HepG2 (cell line): ENCODE measurements around the gene MAS1L. TPM values are rescaled to one million over a fixed set of nuclear protein-coding genes. Genes with fewer than 3 reads are reported as not detected.
A peak's percentile ranks its signal among the peaks of the same experiment; 100 is the strongest.

ENCODE experiments used
- ATAC-seq: fragments of 200-7000 bp; cut with Tn5 transposase; 3 replicates; pipeline ENCODE4 v1.9.1; 2020; ENCODE audit warnings: mild to moderate bottlenecking, moderate library complexity
- BruUV-seq: library from RNA; stranded (reverse); fragments of 400-500 nt; replicated peaks from 2 replicates; lab custom pipeline; 2021; lab: Mats Ljungman, UMichigan
- CTCF ChIA-PET: fragments of 300-600 bp; formaldehyde crosslinking; extraction: SDS; loops from one replicate; lab custom pipeline; 2021; ENCODE audit warnings: low total read pairs, inconsistent platforms, low intra/inter-chr PET ratio; lab: Yijun Ruan, JAX
- POLR2A ChIA-PET: fragments of 350-600 bp; sonication (Branson Sonifier 250); formaldehyde crosslinking; loops from one replicate; lab custom pipeline; 2020; ENCODE audit warnings: antibody characterized with exemption, inconsistent platforms; lab: Yijun Ruan, JAX
- DNase-seq: peaks from one replicate; pipeline ENCODE4 v3.0.0-alpha.2; 2015; ENCODE audit warnings: low spot score
- FAIRE-seq: peaks from 3 replicates; lab custom pipeline; 2011; peaks lifted over from hg19 to GRCh38; lab: Jason Lieb, UNC
- H2AFZ ChIP-seq: one replicate; pipeline ENCODE4 v1.6.1; 2011; ENCODE audit warnings: low read length, inconsistent platforms
- H3K27ac ChIP-seq: fragments of 300-600 bp; 3 replicates; pipeline ENCODE4 v1.8.0; 2011; ENCODE audit warnings: mixed run types, mild to moderate bottlenecking, mixed read lengths, low read length, inconsistent platforms; ENCODE audit not compliant: insufficient read depth; ENCODE audit errors: extremely low read length
- H3K27me3 ChIP-seq, 2 experiments: fragments of 200-600 bp in 1 of 2; 2 replicates in 1 of 2; 3 replicates in 1 of 2; pipeline versions ENCODE4 v1.6.0 to v1.8.0; 2011; ENCODE audit warnings: low read length in 2 of 2, mild to moderate bottlenecking in 2 of 2, moderate library complexity in 2 of 2, inconsistent platforms in 1 of 2; ENCODE audit not compliant: insufficient read depth in 2 of 2, control insufficient read depth in 1 of 2
- H3K36me3 ChIP-seq, 2 experiments: fragments of 200-600 bp in 1 of 2; replicated peaks in 1 of 2; 2 replicates in 1 of 2; 3 replicates in 1 of 2; pipeline versions ENCODE4 v1.5.1 to v1.8.0; 2011; ENCODE audit warnings: low read length in 2 of 2, inconsistent platforms in 1 of 2; ENCODE audit not compliant: insufficient read depth in 2 of 2, control insufficient read depth in 1 of 2
- H3K4me1 ChIP-seq: 2 replicates; pipeline ENCODE4 v1.5.1; 2012; ENCODE audit warnings: low read length, inconsistent platforms; ENCODE audit not compliant: insufficient read depth
- H3K4me2 ChIP-seq: 2 replicates; pipeline ENCODE4 v1.6.0; 2011; ENCODE audit warnings: low read depth, low read length, inconsistent platforms
- H3K4me3 ChIP-seq, 3 experiments: fragments of 200-600 bp in 1 of 3; sonication (generic), shearing (Covaris generic) in 1 of 3; replicated peaks in 1 of 3; 2 replicates each; pipeline ENCODE4 v1.5.1; 2011 to 2016; ENCODE audit warnings: low read length in 3 of 3, inconsistent platforms in 2 of 3, low read depth in 2 of 3, mild to moderate bottlenecking in 2 of 3, control low read depth in 1 of 3, mixed read lengths in 1 of 3; ENCODE audit not compliant: insufficient read depth in 1 of 3
- H3K79me2 ChIP-seq: one replicate; pipeline ENCODE4 v1.6.1; 2011; ENCODE audit warnings: low read length, inconsistent platforms; ENCODE audit not compliant: insufficient read depth
- H3K9ac ChIP-seq: 2 replicates; pipeline ENCODE4 v1.6.0; 2011; ENCODE audit warnings: mild to moderate bottlenecking, low read depth, low read length, inconsistent platforms; ENCODE audit not compliant: insufficient read depth
- H3K9me3 ChIP-seq: 2 replicates; pipeline ENCODE4 v1.5.1; 2012; ENCODE audit warnings: mild to moderate bottlenecking, low read length
- H4K20me1 ChIP-seq: 2 replicates; pipeline ENCODE4 v1.6.0; 2011; ENCODE audit warnings: inconsistent platforms, mild to moderate bottlenecking, low read length, moderate library complexity; ENCODE audit not compliant: insufficient read depth
- AGO2 ChIP-seq: fragments of 200-400 bp; formaldehyde crosslinking; optimal IDR thresholded peaks from 2 replicates; pipeline ENCODE3; 2017; ENCODE audit warnings: mild to moderate bottlenecking, low read depth, low read length, moderate library complexity
- ESRRA ChIP-seq: sonication (generic); formaldehyde crosslinking; IDR thresholded peaks from 2 replicates; pipeline ENCODE4 v1.5.1; 2020; ENCODE audit warnings: mild to moderate bottlenecking, low read depth, missing genetic modification reagents
- HNRNPLL ChIP-seq: fragments of 200-400 bp; formaldehyde crosslinking; IDR thresholded peaks from 2 replicates; pipeline ENCODE4 v1.6.1; 2017; ENCODE audit warnings: mild to moderate bottlenecking, low read depth, low read length; ENCODE audit not compliant: poor library complexity, severe bottlenecking
- HOXA5 ChIP-seq: sonication (generic); formaldehyde crosslinking; IDR thresholded peaks from 2 replicates; pipeline ENCODE4 v1.4.0; 2020; ENCODE audit warnings: missing genetic modification reagents
- NFE2L2 ChIP-seq: fragments of 150-350 bp; IDR thresholded peaks from 2 replicates; pipeline ENCODE4 v1.6.1; 2014; ENCODE audit warnings: low read length
- NR1H2 ChIP-seq: sonication (generic); formaldehyde crosslinking; IDR thresholded peaks from 2 replicates; pipeline ENCODE4 v1.8.1; 2022; ENCODE audit warnings: low read depth, missing genetic modification reagents, borderline replicate concordance
- PHF5A ChIP-seq: IDR thresholded peaks from one replicate; pipeline ENCODE4 v1.6.1; 2018; ENCODE audit warnings: low read depth, missing genetic modification reagents; ENCODE audit not compliant: unreplicated experiment
- RFX1 ChIP-seq: fragments of 450-650 bp; IDR thresholded peaks from 2 replicates; pipeline ENCODE4 v1.6.1; 2017
- SRSF4 ChIP-seq: fragments of 200-400 bp; formaldehyde crosslinking; IDR thresholded peaks from one replicate; pipeline ENCODE4 v1.6.1; 2018; ENCODE audit warnings: mild to moderate bottlenecking, low read depth, low read length, moderate library complexity; ENCODE audit not compliant: poor library complexity, severe bottlenecking
- TEAD2 ChIP-seq: sonication (generic); formaldehyde crosslinking; IDR thresholded peaks from 2 replicates; pipeline ENCODE4 v1.9.0; 2021; ENCODE audit warnings: missing genetic modification reagents
- U2AF2 ChIP-seq: fragments of 200-400 bp; formaldehyde crosslinking; IDR thresholded peaks from 2 replicates; pipeline ENCODE4 v1.6.1; 2017; ENCODE audit warnings: low read depth, mild to moderate bottlenecking, low read length
- ZNF530 ChIP-seq: sonication (generic); formaldehyde crosslinking; IDR thresholded peaks from 2 replicates; pipeline ENCODE4 v1.5.0; 2020; ENCODE audit warnings: low read depth, mild to moderate bottlenecking, missing genetic modification reagents
- ZNF563 ChIP-seq: sonication (generic); formaldehyde crosslinking; IDR thresholded peaks from 2 replicates; pipeline ENCODE4 v1.8.0; 2022; ENCODE audit warnings: mild to moderate bottlenecking, moderate library complexity, missing genetic modification reagents
- ZNF841 ChIP-seq: sonication (generic); formaldehyde crosslinking; IDR thresholded peaks from 2 replicates; pipeline ENCODE4 v1.8.1; 2023; ENCODE audit warnings: missing genetic modification reagents, borderline replicate concordance
- WGBS: methylation state at CpG from one replicate; pipeline ENCODE4 v1.1.6; 2017; ENCODE audit warnings: low lambda C conversion rate; 5-methylcytosine and 5-hydroxymethylcytosine counted together
- in situ Hi-C: cut with HindIII; loops from 2 replicates; pipeline ENCODE4 v1.10.0; 2017; ENCODE audit warnings: low pct_unique_long_range_greater_than_20kb; ENCODE audit not compliant: extremely low pct_ligation_motif_present
- intact Hi-C: fragments of 100-400 bp; cut with micrococcal nuclease; formaldehyde crosslinking; loops from one replicate; pipeline ENCODE4 v1.10.0; 2022; ENCODE audit not compliant: unreplicated experiment
- polyA plus RNA-seq, 8 experiments: library from polyadenylated mRNA; depleted of rRNA in 3 of 8; stranded (reverse) in 7 of 8; unstranded in 1 of 8; fragments of >200 nt; fragmentation: Illumina TruSeq in 4 of 8; extraction: Trizol in 4 of 8; gene quantifications; 2 replicates each; pipeline versions ENCODE4 v1.2.1 to v1.2.3, GENCODE V29; 2011 to 2016; ENCODE audit warnings: low read depth in 4 of 8, missing spikeins in 1 of 8, mixed read lengths in 1 of 8; ENCODE audit not compliant: insufficient read depth in 1 of 8
- total RNA-seq, 5 experiments: library from RNA; depleted of rRNA; stranded (reverse); fragments of >200 nt; fragmentation: Illumina TruSeq; extraction: Trizol; gene quantifications; 2 replicates each; pipeline ENCODE4 v1.2.3, GENCODE V29; 2016; ENCODE audit warnings: low read depth in 1 of 5
- TF ChIP-seq, protein P1 (sequence below): sonication (generic); formaldehyde crosslinking; IDR thresholded peaks from 2 replicates; pipeline ENCODE4 v1.4.0; 2020; ENCODE audit warnings: missing genetic modification reagents, borderline replicate concordance
- TF ChIP-seq, protein P2 (sequence below): sonication (generic); formaldehyde crosslinking; IDR thresholded peaks from 2 replicates; pipeline ENCODE4 v1.4.0; 2020; ENCODE audit warnings: mild to moderate bottlenecking, missing genetic modification reagents
- TF ChIP-seq, protein P3 (sequence below): sonication (generic); formaldehyde crosslinking; IDR thresholded peaks from 2 replicates; pipeline ENCODE4 v1.5.1; 2020; ENCODE audit warnings: mild to moderate bottlenecking, missing genetic modification reagents, moderate library complexity

Gene MAS1L
- total and polyA plus RNA-seq, 2 of the 13 experiments (the other 11 are each of a cell fraction or from before 2014, with no cell fraction given): not detected

DNA sequence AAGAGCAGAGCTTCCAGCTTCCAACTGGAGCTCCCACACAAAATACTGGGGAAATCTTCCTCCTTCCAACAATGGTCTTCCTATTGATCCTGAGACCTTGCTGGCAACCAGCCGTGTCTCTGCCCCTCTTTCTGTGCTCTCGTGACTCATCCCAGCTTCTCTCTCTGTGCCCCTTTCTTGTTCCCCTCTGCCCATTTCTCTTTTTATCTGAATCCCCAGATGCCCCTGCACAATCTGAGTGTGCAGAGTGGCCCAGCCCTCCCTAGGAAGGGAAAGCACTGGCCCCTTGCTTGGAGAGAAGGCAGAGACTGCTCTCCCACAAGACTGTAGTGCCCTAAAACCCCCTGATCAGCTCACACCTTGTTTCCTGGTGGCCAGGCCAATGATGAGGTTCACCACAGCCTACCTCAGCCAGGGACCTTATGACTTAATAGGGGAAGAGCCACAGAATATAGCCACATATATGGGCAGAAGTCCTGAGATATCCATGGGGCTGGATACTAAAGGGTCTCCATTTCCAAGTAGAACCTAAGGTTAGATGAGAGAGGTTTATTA lies 23.1 kb upstream of the MAS1L start (continued):
- no peak for TF ChIP-seq ZNF530
- TF ChIP-seq, protein P1, sequence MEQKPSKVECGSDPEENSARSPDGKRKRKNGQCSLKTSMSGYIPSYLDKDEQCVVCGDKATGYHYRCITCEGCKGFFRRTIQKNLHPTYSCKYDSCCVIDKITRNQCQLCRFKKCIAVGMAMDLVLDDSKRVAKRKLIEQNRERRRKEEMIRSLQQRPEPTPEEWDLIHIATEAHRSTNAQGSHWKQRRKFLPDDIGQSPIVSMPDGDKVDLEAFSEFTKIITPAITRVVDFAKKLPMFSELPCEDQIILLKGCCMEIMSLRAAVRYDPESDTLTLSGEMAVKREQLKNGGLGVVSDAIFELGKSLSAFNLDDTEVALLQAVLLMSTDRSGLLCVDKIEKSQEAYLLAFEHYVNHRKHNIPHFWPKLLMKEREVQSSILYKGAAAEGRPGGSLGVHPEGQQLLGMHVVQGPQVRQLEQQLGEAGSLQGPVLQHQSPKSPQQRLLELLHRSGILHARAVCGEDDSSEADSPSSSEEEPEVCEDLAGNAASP (CRISPR knock-in tag): no peak
- TF ChIP-seq NR1H2 (CRISPR knock-in tag): no peak
- TF ChIP-seq NFE2L2: no peak
- no peak for TF ChIP-seq U2AF2
- no peak for TF ChIP-seq HNRNPLL
- no peak for TF ChIP-seq ZNF841
- no peak for TF ChIP-seq HOXA5 (CRISPR knock-in tag)
- no peak for TF ChIP-seq SRSF4
- no peak for TF ChIP-seq RFX1
- no peak for TF ChIP-seq PHF5A

DNA sequence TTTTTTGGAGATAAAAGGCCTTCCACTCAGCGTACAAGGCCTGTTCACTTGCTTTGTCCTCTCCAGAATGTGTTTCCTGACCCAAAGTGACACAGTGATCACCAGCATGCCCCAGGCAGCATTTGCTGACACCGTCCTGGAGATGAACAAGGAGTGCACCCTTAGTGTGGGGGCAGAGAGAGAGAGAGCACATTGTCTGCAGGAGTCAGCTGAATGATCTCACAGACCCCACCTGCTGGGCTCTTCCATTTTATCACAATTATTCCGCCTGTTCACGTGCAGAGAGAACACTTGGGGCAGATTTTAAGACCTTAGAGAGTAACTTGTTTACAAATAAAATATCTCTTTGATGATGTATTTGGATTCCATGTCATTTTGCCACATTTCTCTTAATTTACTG lies 22.4 kb upstream of the MAS1L start:
- POLR2A ChIA-PET: no interaction called here
- in situ Hi-C loops (no loop called here), intact Hi-C loops (no loop called here)
- H3K9ac ChIP-seq: no peak overlapping the region
- ATAC-seq (peak; percentile 68), DNase-seq (peak; percentile 15), FAIRE-seq (peak; percentile 64)
- H3K36me3 ChIP-seq: no peaks in the 10 kb centered on the region
- 4% methylated on average over 4 of the region's 4 CpGs for WGBS
- no peaks in the 10 kb centered on the region for H3K9me3 ChIP-seq
- TF ChIP-seq AGO2 (no peak), ZNF563 (CRISPR knock-in tag) (no peak), TEAD2 (CRISPR knock-in tag) (no peak), ESRRA (no peak)
- TF ChIP-seq, protein P2, sequence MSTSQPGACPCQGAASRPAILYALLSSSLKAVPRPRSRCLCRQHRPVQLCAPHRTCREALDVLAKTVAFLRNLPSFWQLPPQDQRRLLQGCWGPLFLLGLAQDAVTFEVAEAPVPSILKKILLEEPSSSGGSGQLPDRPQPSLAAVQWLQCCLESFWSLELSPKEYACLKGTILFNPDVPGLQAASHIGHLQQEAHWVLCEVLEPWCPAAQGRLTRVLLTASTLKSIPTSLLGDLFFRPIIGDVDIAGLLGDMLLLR (CRISPR knock-in tag): no peak
- TF ChIP-seq, protein P3, sequence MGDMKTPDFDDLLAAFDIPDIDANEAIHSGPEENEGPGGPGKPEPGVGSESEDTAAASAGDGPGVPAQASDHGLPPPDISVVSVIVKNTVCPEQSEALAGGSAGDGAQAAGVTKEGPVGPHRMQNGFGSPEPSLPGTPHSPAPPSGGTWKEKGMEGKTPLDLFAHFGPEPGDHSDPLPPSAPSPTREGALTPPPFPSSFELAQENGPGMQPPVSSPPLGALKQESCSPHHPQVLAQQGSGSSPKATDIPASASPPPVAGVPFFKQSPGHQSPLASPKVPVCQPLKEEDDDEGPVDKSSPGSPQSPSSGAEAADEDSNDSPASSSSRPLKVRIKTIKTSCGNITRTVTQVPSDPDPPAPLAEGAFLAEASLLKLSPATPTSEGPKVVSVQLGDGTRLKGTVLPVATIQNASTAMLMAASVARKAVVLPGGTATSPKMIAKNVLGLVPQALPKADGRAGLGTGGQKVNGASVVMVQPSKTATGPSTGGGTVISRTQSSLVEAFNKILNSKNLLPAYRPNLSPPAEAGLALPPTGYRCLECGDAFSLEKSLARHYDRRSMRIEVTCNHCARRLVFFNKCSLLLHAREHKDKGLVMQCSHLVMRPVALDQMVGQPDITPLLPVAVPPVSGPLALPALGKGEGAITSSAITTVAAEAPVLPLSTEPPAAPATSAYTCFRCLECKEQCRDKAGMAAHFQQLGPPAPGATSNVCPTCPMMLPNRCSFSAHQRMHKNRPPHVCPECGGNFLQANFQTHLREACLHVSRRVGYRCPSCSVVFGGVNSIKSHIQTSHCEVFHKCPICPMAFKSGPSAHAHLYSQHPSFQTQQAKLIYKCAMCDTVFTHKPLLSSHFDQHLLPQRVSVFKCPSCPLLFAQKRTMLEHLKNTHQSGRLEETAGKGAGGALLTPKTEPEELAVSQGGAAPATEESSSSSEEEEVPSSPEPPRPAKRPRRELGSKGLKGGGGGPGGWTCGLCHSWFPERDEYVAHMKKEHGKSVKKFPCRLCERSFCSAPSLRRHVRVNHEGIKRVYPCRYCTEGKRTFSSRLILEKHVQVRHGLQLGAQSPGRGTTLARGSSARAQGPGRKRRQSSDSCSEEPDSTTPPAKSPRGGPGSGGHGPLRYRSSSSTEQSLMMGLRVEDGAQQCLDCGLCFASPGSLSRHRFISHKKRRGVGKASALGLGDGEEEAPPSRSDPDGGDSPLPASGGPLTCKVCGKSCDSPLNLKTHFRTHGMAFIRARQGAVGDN: no peak
- no peak overlapping the region for H3K27ac ChIP-seq
- no peak overlapping the region for H2AFZ ChIP-seq
- peaks cover 0 to 17% of the 10 kb centered on the region in 2 experiments; a peak in 2 of 5 replicates for H3K27me3 ChIP-seq
- H3K4me3 ChIP-seq: no peak overlapping the region
- H3K4me2 ChIP-seq: no peak overlapping the region
- CTCF ChIA-PET: no interaction called here
- H4K20me1 ChIP-seq: no peaks in the 10 kb centered on the region
- no peaks in the 10 kb centered on the region for H3K4me1 ChIP-seq
- no peaks in the 10 kb centered on the region for H3K79me2 ChIP-seq
- BruUV-seq: no TSS peak
